Measurements from ENCODE around the gene RXRB.
A peak's percentile ranks its signal among the peaks of the same experiment; 100 is the strongest.

Gene RXRB

DNA sequence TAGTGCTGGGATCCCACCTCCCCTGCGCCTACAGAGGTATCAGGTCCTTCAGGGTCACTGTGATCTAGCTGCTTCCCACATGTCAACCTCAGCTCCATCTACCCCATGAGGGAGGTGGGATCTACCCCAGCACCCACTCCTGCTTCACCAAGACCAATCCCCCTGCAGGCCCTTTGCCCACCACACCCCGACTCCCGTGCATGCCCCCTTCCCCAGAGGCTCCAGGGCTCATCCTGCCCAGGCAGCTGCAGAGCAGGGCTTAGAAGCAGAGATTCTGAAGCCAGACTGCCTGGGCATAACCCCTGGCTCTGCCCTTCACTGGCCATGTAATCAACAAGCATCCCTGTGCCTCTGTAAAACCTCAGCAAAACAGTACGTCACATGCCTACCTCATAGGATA lies 25.7 kb downstream of the RXRB start:
- DNase-seq: no peak

GRCh38 chr6:33173535-33174180 lies 26.8 kb downstream of the RXRB start:
- no peak for DNase-seq

DNA sequence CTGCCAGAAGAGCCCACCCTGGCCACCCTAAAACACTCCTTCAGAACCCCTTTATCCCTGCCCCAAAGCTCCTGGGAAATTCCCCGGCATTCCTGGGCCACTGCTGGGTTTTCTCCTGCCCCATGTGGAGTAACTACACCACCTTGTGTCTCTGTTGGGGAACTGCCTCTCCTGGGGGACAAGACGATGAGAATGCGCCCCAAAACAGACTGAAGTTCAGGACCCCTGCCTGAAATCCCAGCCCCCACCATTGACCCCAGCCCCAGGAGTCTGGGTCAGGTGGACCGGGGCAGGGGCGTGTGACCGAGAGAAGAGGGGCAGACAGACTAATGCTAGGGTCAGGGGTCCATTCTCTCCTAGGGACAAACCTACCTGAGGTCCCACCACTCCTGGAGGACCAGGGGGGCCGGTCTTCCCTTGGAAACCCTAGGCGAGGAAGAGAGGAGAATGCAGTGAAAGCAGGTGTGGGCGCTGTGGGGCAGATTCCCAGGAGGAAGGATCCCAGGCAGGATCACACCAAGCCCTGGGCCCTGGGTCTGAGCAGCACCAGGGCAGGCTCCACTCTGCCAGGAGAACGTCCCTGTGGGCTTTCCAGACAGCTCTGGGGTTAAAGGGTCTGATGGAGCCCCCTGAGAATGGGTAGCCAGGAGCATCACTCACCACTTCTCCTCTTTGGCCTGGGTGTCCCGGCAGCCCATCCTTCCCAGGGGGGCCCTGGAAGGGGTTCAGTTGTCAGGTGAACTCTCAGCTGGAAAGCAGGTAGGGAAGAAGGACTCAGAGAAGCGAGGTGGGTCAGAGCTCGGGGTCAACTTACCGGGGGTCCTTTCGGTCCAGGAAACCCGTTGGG lies 27.6 kb downstream of the RXRB start:
- no peak for DNase-seq

GRCh38 chr6:33171880-33172687 lies 28.4 kb downstream of the RXRB start:
- no peak for DNase-seq

DNA sequence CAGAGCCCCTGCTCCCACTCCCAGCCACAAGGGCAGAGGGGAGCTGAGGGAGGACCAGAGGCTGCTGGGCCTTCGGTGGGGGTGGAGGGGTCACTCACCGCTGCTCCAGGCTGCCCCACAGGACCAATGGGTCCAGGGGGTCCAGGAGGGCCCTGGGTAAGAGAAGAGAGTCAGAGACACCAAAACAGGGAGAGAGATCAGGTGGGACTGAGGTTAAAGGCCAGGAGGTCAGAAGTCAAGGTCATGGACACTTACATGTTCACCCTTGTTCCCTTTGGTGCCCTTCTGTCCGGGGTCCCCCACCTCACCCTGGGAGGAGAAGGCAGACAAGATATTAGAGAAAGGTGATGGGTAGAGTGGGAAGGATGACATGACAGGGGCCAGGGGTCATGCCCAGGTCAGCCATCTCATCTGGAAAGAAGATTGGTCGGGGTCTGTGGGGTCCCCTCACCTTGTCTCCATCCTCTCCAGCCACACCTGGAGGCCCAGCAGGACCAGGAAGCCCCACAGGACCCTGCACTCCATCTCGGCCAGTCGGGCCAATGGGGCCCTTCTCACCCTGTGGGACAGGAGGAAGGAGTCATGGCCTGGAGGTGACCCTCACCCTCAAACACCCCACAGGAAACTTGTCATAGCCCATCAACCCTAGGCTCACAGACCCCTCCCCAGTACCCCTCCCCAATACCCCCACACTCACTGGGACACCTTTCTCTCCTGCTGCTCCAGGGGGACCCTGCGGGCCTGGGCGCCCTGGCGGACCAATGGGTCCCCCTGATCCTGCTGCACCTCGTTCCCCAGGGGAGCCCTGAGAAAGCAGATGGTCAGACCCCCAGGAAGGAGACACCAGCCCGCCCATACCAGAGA lies 29.2 kb downstream of the RXRB start:
- no peak for DNase-seq

DNA sequence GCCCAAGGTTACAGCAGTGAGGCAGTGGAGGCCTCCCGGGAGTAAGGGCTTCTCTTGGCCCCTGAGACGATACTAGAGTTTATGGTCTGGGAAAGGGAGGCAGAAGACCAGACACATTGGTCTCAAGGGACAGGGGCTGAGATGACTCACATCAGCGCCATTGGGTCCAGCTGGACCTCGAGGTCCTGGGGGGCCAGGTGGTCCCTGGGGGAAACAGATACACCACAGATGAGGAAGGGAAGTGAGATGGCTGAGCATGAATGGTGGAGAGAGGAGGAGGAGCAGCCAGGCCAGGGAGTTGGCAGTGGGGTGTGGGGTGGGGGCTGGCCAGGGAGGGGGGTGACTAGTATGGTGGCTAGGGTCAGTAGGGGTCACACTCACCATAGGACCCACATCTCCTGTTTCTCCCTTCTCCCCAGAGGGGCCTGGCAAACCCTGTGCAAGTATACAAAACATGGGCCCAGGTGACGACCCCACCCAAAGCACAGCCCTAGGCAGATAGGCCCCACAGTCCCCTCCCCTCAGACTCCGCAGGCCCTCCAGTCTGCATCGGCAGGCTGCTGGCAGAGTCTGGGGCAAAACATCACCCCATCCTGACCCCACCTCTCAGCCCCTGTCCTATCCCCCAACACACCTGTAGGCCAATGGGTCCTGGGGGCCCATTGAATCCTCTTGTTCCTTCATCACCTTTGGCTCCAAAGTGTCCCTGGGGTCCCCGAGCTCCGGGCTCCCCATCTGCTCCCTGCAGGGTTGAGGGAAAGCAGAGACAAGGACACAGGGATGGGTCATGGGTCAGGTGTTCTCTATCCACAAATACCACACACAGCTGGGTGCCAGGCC lies 30.1 kb downstream of the RXRB start:
- DNase-seq: no peak

DNA sequence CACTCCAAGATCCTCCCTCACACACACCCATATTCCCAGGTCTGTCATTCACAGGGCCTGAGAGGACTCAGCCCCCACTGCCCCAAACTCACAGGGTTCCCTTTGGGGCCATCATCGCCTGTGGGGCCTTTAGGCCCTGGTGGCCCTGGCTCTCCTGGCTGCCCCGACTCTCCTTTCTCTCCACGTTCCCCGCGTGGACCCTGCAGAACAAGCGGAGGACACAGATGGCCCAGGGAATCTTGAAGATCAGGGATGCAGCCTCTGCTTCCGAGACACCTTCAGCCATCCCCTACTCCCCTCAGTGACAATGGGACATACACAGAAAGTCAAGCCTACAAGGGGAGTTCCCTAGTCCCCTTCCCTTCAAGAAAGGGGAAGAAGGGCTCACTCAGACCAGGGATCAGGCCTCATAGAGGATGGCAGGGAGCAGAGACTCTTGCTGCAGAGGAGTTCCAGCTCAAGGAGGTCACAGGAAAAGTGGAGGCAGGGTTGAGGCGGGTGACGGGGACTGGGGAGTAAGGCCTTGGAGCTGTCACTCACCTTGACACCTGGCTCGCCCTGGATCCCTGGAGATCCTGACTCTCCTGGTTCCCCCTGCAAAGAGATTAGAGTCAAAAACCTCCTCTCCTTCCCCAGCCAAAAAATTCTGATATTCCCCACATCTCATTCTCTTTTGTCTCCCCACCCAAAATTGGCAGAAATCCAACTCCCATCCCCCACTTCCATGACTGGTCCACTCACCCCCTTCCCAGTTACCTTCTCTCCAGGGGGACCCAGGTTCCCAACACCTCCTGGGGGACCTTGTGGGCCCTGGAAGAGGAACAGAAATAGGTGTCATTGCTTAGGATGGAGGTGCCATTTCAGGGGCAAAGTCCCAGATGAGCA lies 30.9 kb downstream of the RXRB start:
- DNase-seq: no peak

DNA sequence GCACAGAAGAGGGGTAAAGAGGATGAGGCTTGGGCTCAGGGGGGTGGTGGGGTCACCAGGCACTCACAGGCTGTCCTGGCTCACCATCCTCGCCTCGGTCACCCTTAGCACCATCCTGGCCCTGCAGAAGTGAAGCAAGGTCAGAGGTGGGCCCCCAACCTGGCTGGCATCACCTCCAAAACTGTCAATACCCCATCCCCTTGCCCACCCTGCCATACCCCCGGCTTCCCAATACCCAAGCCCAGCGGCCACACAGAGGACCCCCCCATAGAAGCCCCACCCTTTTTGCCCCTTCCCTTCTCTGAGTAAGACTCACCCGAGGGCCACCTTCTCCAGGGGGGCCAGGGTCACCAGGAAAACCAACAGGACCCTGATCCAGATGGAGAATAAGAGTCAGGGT lies 31.8 kb downstream of the RXRB start:
- no peak for DNase-seq

- DNase-seq: no peak
Measured at GRCh38 chr6:33168284-33168601, 32.2 kb downstream of the RXRB start.

- DNase-seq: no peak
Measured at GRCh38 chr6:33167374-33168283, 32.8 kb downstream of the RXRB start.

- DNase-seq: no peak
Measured at GRCh38 chr6:33166811-33167210, 33.7 kb downstream of the RXRB start.

DNA sequence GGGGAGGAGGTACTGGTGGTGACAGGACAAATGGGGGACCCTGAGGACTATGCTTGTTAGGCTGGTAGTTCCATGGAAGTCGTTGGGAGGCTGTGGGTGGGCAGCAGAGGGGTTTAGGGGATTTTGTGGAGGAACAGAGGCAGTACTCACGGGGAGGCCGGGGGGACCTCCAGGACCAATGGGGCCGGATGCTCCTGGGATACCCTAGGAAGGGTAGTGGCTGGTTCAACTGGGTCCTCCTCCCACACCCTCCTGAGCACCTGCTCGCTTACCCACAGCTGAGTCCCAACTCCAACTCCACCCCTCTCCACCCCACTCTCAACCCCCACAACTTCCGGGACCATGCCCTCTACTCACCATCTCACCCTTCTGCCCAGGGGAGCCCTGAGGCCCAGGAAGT lies 34.1 kb downstream of the RXRB start:
- DNase-seq: no peak

GRCh38 chr6:33165581-33166258 lies 34.7 kb downstream of the RXRB start:
- DNase-seq: no peak

GRCh38 chr6:33164665-33165373 lies 35.6 kb downstream of the RXRB start:
- DNase-seq: no peak

DNA sequence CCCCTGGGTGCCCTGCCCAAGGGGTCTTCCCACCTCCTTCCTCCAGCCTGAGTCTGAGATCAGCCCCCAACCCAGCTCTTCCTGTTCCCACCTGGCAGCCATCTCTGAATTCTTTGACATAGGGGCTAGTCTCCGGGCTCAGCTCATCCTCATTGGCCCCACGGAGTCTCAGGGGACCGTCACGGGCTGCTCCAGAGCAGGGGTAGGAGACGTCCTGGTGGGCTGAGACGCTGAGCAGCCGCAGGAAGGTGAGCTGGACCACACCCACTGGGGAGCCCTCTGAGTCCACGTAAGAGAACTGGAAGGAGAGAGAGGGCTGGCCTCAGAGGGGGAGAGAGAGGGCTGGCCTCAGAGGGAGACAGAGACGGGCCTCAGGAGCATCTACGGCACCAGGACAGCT lies 36.3 kb downstream of the RXRB start:
- no peak for DNase-seq

- DNase-seq: no peak
Measured at GRCh38 chr6:33163540-33163939, 36.9 kb downstream of the RXRB start.

- peak; percentile 90 for DNase-seq
Measured at GRCh38 chr6:33161354-33162331, 38.8 kb downstream of the RXRB start.

All from retina (tissue), 1 donor.